ENCODE measurements around the gene GREM2. TPM values are rescaled to one million over a fixed set of nuclear protein-coding genes. Genes with fewer than 3 reads are reported as not detected.

The GREM2 gene
- polyA plus RNA-seq, 1 donor from 2014 or later = 0.85 TPM

- H3K4me2 ChIP-seq (ENCODE audit: low read length) = no peak overlapping the region
- H3K27me3 ChIP-seq (ENCODE audit: insufficient read depth, low read depth, low read length) = no peaks in the 10 kb centered on the region
- H3K27ac ChIP-seq (ENCODE audit: low read length) = no peak overlapping the region
- no peaks in the 10 kb centered on the region for H3F3A ChIP-seq (ENCODE audit: insufficient read depth, low read length, poor library complexity, severe bottlenecking)
- H3K9me2 ChIP-seq (ENCODE audit: insufficient read depth, low read length) = no peaks in the 10 kb centered on the region
- H2AFZ ChIP-seq (ENCODE audit: low read depth, low read length) = no peak overlapping the region
- H3K9me3 ChIP-seq (ENCODE audit: low read length) = no peaks in the 10 kb centered on the region
- TF ChIP-seq POLR2AphosphoS5 (IDR thresholded peaks at IDR 0.05) (no peak), EZH2 (IDR thresholded peaks at IDR 0.05; ENCODE audit: borderline replicate concordance, insufficient read depth, low read length, poor library complexity, severe bottlenecking) (no peak), MXI1 (conservative IDR thresholded peaks at IDR 0.05; ENCODE audit: poor library complexity, severe bottlenecking) (no peak), RAD21 (conservative IDR thresholded peaks at IDR 0.05) (no peak), TAF1 (IDR thresholded peaks at IDR 0.05; ENCODE audit: low read depth) (no peak), SMC3 (conservative IDR thresholded peaks at IDR 0.05; ENCODE audit: poor library complexity) (no peak), EP300 (conservative IDR thresholded peaks at IDR 0.05; ENCODE audit: poor library complexity, severe bottlenecking) (no peak)
- TF ChIP-seq, protein P1, sequence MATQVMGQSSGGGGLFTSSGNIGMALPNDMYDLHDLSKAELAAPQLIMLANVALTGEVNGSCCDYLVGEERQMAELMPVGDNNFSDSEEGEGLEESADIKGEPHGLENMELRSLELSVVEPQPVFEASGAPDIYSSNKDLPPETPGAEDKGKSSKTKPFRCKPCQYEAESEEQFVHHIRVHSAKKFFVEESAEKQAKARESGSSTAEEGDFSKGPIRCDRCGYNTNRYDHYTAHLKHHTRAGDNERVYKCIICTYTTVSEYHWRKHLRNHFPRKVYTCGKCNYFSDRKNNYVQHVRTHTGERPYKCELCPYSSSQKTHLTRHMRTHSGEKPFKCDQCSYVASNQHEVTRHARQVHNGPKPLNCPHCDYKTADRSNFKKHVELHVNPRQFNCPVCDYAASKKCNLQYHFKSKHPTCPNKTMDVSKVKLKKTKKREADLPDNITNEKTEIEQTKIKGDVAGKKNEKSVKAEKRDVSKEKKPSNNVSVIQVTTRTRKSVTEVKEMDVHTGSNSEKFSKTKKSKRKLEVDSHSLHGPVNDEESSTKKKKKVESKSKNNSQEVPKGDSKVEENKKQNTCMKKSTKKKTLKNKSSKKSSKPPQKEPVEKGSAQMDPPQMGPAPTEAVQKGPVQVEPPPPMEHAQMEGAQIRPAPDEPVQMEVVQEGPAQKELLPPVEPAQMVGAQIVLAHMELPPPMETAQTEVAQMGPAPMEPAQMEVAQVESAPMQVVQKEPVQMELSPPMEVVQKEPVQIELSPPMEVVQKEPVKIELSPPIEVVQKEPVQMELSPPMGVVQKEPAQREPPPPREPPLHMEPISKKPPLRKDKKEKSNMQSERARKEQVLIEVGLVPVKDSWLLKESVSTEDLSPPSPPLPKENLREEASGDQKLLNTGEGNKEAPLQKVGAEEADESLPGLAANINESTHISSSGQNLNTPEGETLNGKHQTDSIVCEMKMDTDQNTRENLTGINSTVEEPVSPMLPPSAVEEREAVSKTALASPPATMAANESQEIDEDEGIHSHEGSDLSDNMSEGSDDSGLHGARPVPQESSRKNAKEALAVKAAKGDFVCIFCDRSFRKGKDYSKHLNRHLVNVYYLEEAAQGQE (IDR thresholded peaks at IDR 0.05; ENCODE audit: borderline replicate concordance) = no peak
- TF ChIP-seq, protein P2, sequence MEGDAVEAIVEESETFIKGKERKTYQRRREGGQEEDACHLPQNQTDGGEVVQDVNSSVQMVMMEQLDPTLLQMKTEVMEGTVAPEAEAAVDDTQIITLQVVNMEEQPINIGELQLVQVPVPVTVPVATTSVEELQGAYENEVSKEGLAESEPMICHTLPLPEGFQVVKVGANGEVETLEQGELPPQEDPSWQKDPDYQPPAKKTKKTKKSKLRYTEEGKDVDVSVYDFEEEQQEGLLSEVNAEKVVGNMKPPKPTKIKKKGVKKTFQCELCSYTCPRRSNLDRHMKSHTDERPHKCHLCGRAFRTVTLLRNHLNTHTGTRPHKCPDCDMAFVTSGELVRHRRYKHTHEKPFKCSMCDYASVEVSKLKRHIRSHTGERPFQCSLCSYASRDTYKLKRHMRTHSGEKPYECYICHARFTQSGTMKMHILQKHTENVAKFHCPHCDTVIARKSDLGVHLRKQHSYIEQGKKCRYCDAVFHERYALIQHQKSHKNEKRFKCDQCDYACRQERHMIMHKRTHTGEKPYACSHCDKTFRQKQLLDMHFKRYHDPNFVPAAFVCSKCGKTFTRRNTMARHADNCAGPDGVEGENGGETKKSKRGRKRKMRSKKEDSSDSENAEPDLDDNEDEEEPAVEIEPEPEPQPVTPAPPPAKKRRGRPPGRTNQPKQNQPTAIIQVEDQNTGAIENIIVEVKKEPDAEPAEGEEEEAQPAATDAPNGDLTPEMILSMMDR (IDR thresholded peaks at IDR 0.05; ENCODE audit: poor library complexity, severe bottlenecking) = no peak
- no peak overlapping the region for H3K4me3 ChIP-seq (ENCODE audit: low read length)
- H3K36me3 ChIP-seq (ENCODE audit: insufficient read depth, low read length) = no peaks in the 10 kb centered on the region
- no peaks in the 10 kb centered on the region for H4K20me1 ChIP-seq (ENCODE audit: insufficient read depth)
- H3K79me2 ChIP-seq (replicated peaks; ENCODE audit: insufficient read depth, low read length) = no peaks in the 10 kb centered on the region
- no peak overlapping the region for H3K9ac ChIP-seq (ENCODE audit: low read length)
Observed at GRCh38 chr1:240462277-240462676, 149.7 kb downstream of the GREM2 start.

DNA sequence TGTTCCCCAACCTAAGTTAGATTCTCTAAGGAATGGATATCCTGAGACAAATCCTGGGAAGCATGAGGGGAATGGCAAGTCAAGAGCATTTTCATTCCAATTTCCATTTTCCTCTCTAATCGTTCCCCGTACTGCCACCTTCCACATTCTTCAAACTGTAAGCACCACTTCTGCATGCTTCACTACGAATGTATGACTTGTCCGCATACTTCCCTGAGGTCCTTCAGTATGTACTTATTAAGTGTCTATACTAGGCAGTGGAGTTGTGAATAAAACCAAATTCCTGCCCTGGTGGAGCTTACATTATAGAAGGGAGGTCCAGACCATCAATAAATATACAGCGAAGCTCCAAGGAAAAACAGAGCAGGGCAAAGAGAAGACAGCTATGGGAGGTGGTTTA is 154.8 kb downstream of the GREM2 start:
- Histone ChIP-seq H3K36me3 (ENCODE audit: insufficient read depth, low read length) (no peaks in the 10 kb centered on the region), H3K9ac (ENCODE audit: low read length) (no peak overlapping the region), H3K9me3 (ENCODE audit: low read length) (no peaks in the 10 kb centered on the region), H3K79me2 (replicated peaks; ENCODE audit: insufficient read depth, low read length) (no peaks in the 10 kb centered on the region), H2AFZ (ENCODE audit: low read depth, low read length) (no peak overlapping the region), H3K4me2 (ENCODE audit: low read length) (no peak overlapping the region), H3F3A (ENCODE audit: insufficient read depth, low read length, poor library complexity, severe bottlenecking) (no peaks in the 10 kb centered on the region), H3K27ac (ENCODE audit: low read length) (no peak overlapping the region), H3K4me3 (ENCODE audit: low read length) (no peak overlapping the region), H3K27me3 (ENCODE audit: insufficient read depth, low read depth, low read length) (no peaks in the 10 kb centered on the region), H4K20me1 (ENCODE audit: insufficient read depth) (no peaks in the 10 kb centered on the region), H3K9me2 (ENCODE audit: insufficient read depth, low read length) (no peaks in the 10 kb centered on the region)
- no peak for TF ChIP-seq SMC3 (conservative IDR thresholded peaks at IDR 0.05; ENCODE audit: poor library complexity)
- no peak for TF ChIP-seq MXI1 (conservative IDR thresholded peaks at IDR 0.05; ENCODE audit: poor library complexity, severe bottlenecking)
- no peak for TF ChIP-seq TAF1 (IDR thresholded peaks at IDR 0.05; ENCODE audit: low read depth)
- no peak for TF ChIP-seq POLR2AphosphoS5 (IDR thresholded peaks at IDR 0.05)
- TF ChIP-seq, protein P2 (IDR thresholded peaks at IDR 0.05; ENCODE audit: poor library complexity, severe bottlenecking) = no peak
- TF ChIP-seq EZH2 (IDR thresholded peaks at IDR 0.05; ENCODE audit: borderline replicate concordance, insufficient read depth, low read length, poor library complexity, severe bottlenecking) = no peak
- TF ChIP-seq, protein P1 (IDR thresholded peaks at IDR 0.05; ENCODE audit: borderline replicate concordance) = no peak
- TF ChIP-seq EP300 (conservative IDR thresholded peaks at IDR 0.05; ENCODE audit: poor library complexity, severe bottlenecking) = no peak
- TF ChIP-seq RAD21 (conservative IDR thresholded peaks at IDR 0.05) = no peak
